ENCODE data around the gene NEK4.

GRCh38 chr3:52774066-52774713 is 3.5 kb upstream of the NEK4 start:
- TF ChIP-seq, protein P1, sequence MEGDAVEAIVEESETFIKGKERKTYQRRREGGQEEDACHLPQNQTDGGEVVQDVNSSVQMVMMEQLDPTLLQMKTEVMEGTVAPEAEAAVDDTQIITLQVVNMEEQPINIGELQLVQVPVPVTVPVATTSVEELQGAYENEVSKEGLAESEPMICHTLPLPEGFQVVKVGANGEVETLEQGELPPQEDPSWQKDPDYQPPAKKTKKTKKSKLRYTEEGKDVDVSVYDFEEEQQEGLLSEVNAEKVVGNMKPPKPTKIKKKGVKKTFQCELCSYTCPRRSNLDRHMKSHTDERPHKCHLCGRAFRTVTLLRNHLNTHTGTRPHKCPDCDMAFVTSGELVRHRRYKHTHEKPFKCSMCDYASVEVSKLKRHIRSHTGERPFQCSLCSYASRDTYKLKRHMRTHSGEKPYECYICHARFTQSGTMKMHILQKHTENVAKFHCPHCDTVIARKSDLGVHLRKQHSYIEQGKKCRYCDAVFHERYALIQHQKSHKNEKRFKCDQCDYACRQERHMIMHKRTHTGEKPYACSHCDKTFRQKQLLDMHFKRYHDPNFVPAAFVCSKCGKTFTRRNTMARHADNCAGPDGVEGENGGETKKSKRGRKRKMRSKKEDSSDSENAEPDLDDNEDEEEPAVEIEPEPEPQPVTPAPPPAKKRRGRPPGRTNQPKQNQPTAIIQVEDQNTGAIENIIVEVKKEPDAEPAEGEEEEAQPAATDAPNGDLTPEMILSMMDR (IDR thresholded peaks at IDR 0.05; ENCODE audit: low read length): no peak
- no peak for TF ChIP-seq EZH2phosphoT487 (IDR thresholded peaks at IDR 0.05; ENCODE audit: low read length)

Data from MM.1S (cell line).